GM12878 (cell line): ENCODE measurements around the gene RPP30. TPM values are rescaled to one million over a fixed set of nuclear protein-coding genes. Genes with fewer than 3 reads are reported as not detected.

Experiments
- ATAC-seq: fragments of 200-7000 bp; cut with Tn5 transposase; 3 replicates; pipeline ENCODE4 v1.9.1; 2020; ENCODE audit warnings: mild to moderate bottlenecking, moderate library complexity
- BruUV-seq: library from RNA; stranded (reverse); fragments of 400-500 nt; replicated peaks from 2 replicates; lab custom pipeline; 2021; lab: Mats Ljungman, UMichigan
- CTCF ChIA-PET: fragments of 300-600 bp; sonication (Branson Sonifier 250); formaldehyde crosslinking; extraction: SDS; loops from one replicate; lab custom pipeline; 2021; ENCODE audit warnings: inconsistent platforms; lab: Yijun Ruan, JAX
- POLR2A ChIA-PET: fragments of 350-600 bp; formaldehyde crosslinking; extraction: SDS; loops from one replicate; lab custom pipeline; 2021; ENCODE audit warnings: inconsistent platforms; lab: Charles Lee
- RAD21 ChIA-PET: fragments of 300-600 bp; sonication (Branson Sonifier 250); formaldehyde crosslinking; loops from one replicate; lab custom pipeline; 2023; ENCODE audit warnings: antibody characterized with exemption; ENCODE audit not compliant: unreplicated experiment; lab: Charles Lee
- SMC1A ChIA-PET: fragments of 300-600 bp; sonication (Branson Sonifier 250); formaldehyde crosslinking; loops from one replicate; lab custom pipeline; 2023; ENCODE audit not compliant: unreplicated experiment, uncharacterized antibody; lab: Charles Lee
- DNase-seq: peaks from one replicate; pipeline ENCODE4 v3.0.0-alpha.2; 2011; ENCODE audit warnings: low read depth, low spot score
- FAIRE-seq: peaks from 3 replicates; lab custom pipeline; 2011; peaks lifted over from hg19 to GRCh38; lab: Jason Lieb, UNC
- H2AFZ ChIP-seq: 2 replicates; pipeline ENCODE4 v1.6.0; 2011; ENCODE audit warnings: low read depth, low read length, control low read depth; ENCODE audit not compliant: control insufficient read depth
- H3K27ac ChIP-seq: 2 replicates; pipeline ENCODE4 v1.5.1; 2011; ENCODE audit warnings: control low read depth; ENCODE audit not compliant: control insufficient read depth, insufficient read depth
- H3K27me3 ChIP-seq, 2 experiments: replicated peaks in 1 of 2; 2 replicates each; pipeline versions ENCODE4 v1.6.0 to v1.6.1; 2011; ENCODE audit warnings: low read length in 1 of 2; ENCODE audit not compliant: control insufficient read depth in 2 of 2, insufficient read depth in 2 of 2
- H3K36me3 ChIP-seq, 2 experiments: 2 replicates each; pipeline ENCODE4 v1.5.1; 2011; ENCODE audit warnings: low read length in 1 of 2; ENCODE audit not compliant: control insufficient read depth in 2 of 2, insufficient read depth in 2 of 2
- H3K4me1 ChIP-seq: 2 replicates; pipeline ENCODE4 v1.6.1; 2011; ENCODE audit warnings: mild to moderate bottlenecking, low read length, moderate library complexity, mixed read lengths; ENCODE audit not compliant: control insufficient read depth, insufficient read depth
- H3K4me2 ChIP-seq: 2 replicates; pipeline ENCODE4 v1.6.0; 2011; ENCODE audit warnings: control low read depth; ENCODE audit not compliant: control insufficient read depth, insufficient read depth
- H3K4me3 ChIP-seq: fragments of 200-600 bp; sonication (generic); 2 replicates; pipeline ENCODE4 v1.5.1; 2016
- H3K79me2 ChIP-seq: 2 replicates; pipeline ENCODE4 v1.6.0; 2011; ENCODE audit warnings: low read length; ENCODE audit not compliant: control insufficient read depth, insufficient read depth
- H3K9ac ChIP-seq: 2 replicates; pipeline ENCODE4 v1.8.0; 2011; ENCODE audit warnings: low read length, control low read depth, mixed read lengths; ENCODE audit not compliant: control insufficient read depth, insufficient read depth
- H3K9me3 ChIP-seq: replicated peaks from 3 replicates; pipeline ENCODE4 v1.5.1; 2011; ENCODE audit warnings: mild to moderate bottlenecking, low read length; ENCODE audit not compliant: control insufficient read depth, insufficient read depth
- H4K20me1 ChIP-seq: 2 replicates; pipeline ENCODE4 v1.6.0; 2011; ENCODE audit not compliant: control insufficient read depth, insufficient read depth
- ATF7 ChIP-seq: fragments of 450-650 bp; IDR thresholded peaks from 2 replicates; pipeline ENCODE4 v1.6.1; 2016; ENCODE audit warnings: low read depth, mild to moderate bottlenecking
- BCLAF1 ChIP-seq: fragments of 450-650 bp; IDR thresholded peaks from 2 replicates; pipeline ENCODE4 v1.6.1; 2017; ENCODE audit warnings: antibody characterized with exemption, mild to moderate bottlenecking, moderate library complexity
- BHLHE40 ChIP-seq, 2 experiments: fragments of 450-650 bp in 1 of 2; IDR thresholded peaks; 2 replicates each; pipeline ENCODE4 v1.6.1; 2011 to 2017; ENCODE audit warnings: low read depth in 2 of 2, borderline replicate concordance in 1 of 2, improper control_type of control experiment in 1 of 2, low read length in 1 of 2, mild to moderate bottlenecking in 1 of 2
- CBX3 ChIP-seq: fragments of 200-600 bp; sonication (generic); IDR thresholded peaks from 2 replicates; pipeline ENCODE4 v1.6.1; 2016; ENCODE audit warnings: low read depth, borderline replicate concordance
- CREB1 ChIP-seq: IDR thresholded peaks from 2 replicates; pipeline ENCODE4 v1.6.1; 2012; ENCODE audit warnings: low read depth, mild to moderate bottlenecking, inconsistent platforms
- FOXM1 ChIP-seq: IDR thresholded peaks from 2 replicates; pipeline ENCODE4 v1.6.1; 2012; ENCODE audit warnings: low read depth, mild to moderate bottlenecking, inconsistent platforms, low read length, moderate library complexity
- KAT2A ChIP-seq: conservative IDR thresholded peaks from 2 replicates; pipeline ENCODE4 v1.6.1; 2011; ENCODE audit warnings: low read depth, low read length; ENCODE audit not compliant: control insufficient read depth
- MEF2B ChIP-seq: fragments of 450-650 bp; IDR thresholded peaks from 2 replicates; pipeline ENCODE4 v1.6.1; 2018; ENCODE audit warnings: mild to moderate bottlenecking, moderate library complexity; ENCODE audit not compliant: partially characterized antibody, poor library complexity, severe bottlenecking
- MXI1 ChIP-seq: fragments of 150-350 bp; IDR thresholded peaks from 2 replicates; pipeline ENCODE4 v1.6.1; 2011; ENCODE audit warnings: low read depth, mild to moderate bottlenecking, inconsistent platforms, low read length, improper control_type of control experiment
- POLR2AphosphoS5 ChIP-seq: IDR thresholded peaks from 2 replicates; pipeline ENCODE4 v1.6.1; 2011; ENCODE audit warnings: mild to moderate bottlenecking, low read length, inconsistent platforms
- STAT3 ChIP-seq: IDR thresholded peaks from 2 replicates; pipeline ENCODE4 v1.6.1; 2011; ENCODE audit warnings: low read depth, low read length, improper control_type of control experiment
- WGBS: methylation state at CpG from one replicate; pipeline ENCODE4 v1.1.6; 2016; ENCODE audit warnings: low lambda C conversion rate; ENCODE audit not compliant: insufficient replicate concordance, insufficient coverage; ENCODE audit errors: missing lambda C conversion rate; 5-methylcytosine and 5-hydroxymethylcytosine counted together
- in situ Hi-C: fragments of 300-500 bp; cut with MboI; formaldehyde crosslinking; loops from 9 replicates; pipeline ENCODE4 v1.14.3; 2018; ENCODE audit warnings: mixed read lengths
- intact Hi-C: fragments of 100-400 bp; cut with micrococcal nuclease; formaldehyde crosslinking; loops from one replicate; pipeline ENCODE4 v1.14.2; 2022; ENCODE audit not compliant: unreplicated experiment
- polyA plus RNA-seq, 11 experiments: library from polyadenylated mRNA; depleted of rRNA in 4 of 11; unstranded in 6 of 11; stranded (reverse) in 5 of 11; fragments of >200 nt; fragmentation: Nextera tagmentation in 4 of 11; fragmentation: Illumina TruSeq in 1 of 11; extraction: Ambion mirVana in 4 of 11; extraction: Trizol in 1 of 11; gene quantifications; 1 replicate in 1 of 11; 2 replicates in 10 of 11; pipeline versions ENCODE4 v1.2.1 to v1.2.3, GENCODE V29; 2011 to 2016; ENCODE audit warnings: inconsistent platforms in 2 of 11, missing spikeins in 2 of 11, low read depth in 1 of 11
- total RNA-seq, 4 experiments: library from RNA; depleted of rRNA in 3 of 4; stranded (reverse); fragments of >200 nt in 3 of 4; fragmentation: Illumina TruSeq in 1 of 4; extraction: Trizol in 1 of 4; gene quantifications; 2 replicates each; pipeline versions ENCODE4 v1.2.1 to v1.2.3, GENCODE V29; 2013 to 2021
- TF ChIP-seq, protein P1 (sequence below): IDR thresholded peaks from 2 replicates; pipeline ENCODE4 v1.6.1; 2012; ENCODE audit warnings: mild to moderate bottlenecking, low read depth, low read length
- TF ChIP-seq, protein P2 (sequence below): fragments of 450-650 bp; IDR thresholded peaks from 2 replicates; pipeline ENCODE4 v1.6.1; 2017; ENCODE audit warnings: mild to moderate bottlenecking, moderate library complexity

The RPP30 gene
- total and polyA plus RNA-seq, 10 of the 15 experiments (the other 5 are each of a cell fraction or from before 2014, with no cell fraction given): 48.0 to 208 (median 72.6) TPM

DNA sequence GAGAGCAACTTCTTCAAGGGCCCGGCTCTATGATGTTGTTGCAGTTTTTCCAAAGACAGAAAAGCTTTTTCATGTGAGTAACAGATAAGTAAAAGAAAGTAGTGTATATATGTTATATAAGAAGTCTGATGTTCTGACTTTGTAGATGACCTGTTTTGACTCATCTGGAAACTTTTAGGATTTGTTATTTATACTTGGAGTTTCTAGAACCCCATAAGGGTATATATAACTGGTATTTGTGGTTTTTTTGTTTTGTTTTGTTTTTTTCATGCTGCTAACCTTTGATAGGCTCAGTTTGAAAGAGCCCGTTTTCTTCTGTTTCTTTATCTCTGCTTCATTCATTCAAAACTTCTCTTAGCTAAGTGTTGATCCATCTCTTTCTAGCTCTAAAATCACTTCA lies 7.3 kb downstream of the RPP30 start:
- H4K20me1 ChIP-seq: no peaks in the 10 kb centered on the region
- peaks cover 1 to 15% of the 10 kb centered on the region in 2 experiments for H3K36me3 ChIP-seq
- peaks cover under 1% of the 10 kb centered on the region; the same call in 1 of the 2 replicates for H3K79me2 ChIP-seq
- no TSS peak for BruUV-seq
- no peak overlapping the region for H3K9ac ChIP-seq
- ATAC-seq: no peak
- no peaks in the 10 kb centered on the region for H3K27me3 ChIP-seq
- no peak for FAIRE-seq
- RAD21 ChIA-PET: interaction anchor here (0.7 to 2.5 kb wide), 5 partner anchors 33 to 372 kb away, joined by 3 to 7 read pairs (median 4); no protein-coding TSS in a partner anchor
- H2AFZ ChIP-seq: no peak overlapping the region
- 0 out of 2 replicates have a peak, but pooled peaks cover 7% of the 10 kb centered on the region for H3K4me1 ChIP-seq
- no peak overlapping the region for H3K4me2 ChIP-seq
- SMC1A ChIA-PET: interaction anchor here (0.5 to 5.1 kb wide), 18 partner anchors 7 to 1400 kb away, joined by 3 to 30 read pairs (median 3); partner anchors contain the start of gene RPP30
- intact Hi-C loops: no loop called here
- no peaks in the 10 kb centered on the region for H3K9me3 ChIP-seq
- DNase-seq: no peak
- no peak overlapping the region for H3K27ac ChIP-seq
- no peak overlapping the region for H3K4me3 ChIP-seq
- CTCF ChIA-PET: interaction anchor here (0.6 to 2.2 kb wide), 30 partner anchors 8 to 1555 kb away, joined by 3 to 29 read pairs (median 4); partner anchors contain the start of gene RPP30
- in situ Hi-C loops: loop anchor here (25.0 kb wide), 1 partner anchor 1033 kb away; the partner anchor contains the start of genes BTAF1 and FGFBP3
- POLR2A ChIA-PET: no interaction called here
- WGBS: 52% methylated on average over 2 of the region's 2 CpGs
- TF ChIP-seq, protein P1, sequence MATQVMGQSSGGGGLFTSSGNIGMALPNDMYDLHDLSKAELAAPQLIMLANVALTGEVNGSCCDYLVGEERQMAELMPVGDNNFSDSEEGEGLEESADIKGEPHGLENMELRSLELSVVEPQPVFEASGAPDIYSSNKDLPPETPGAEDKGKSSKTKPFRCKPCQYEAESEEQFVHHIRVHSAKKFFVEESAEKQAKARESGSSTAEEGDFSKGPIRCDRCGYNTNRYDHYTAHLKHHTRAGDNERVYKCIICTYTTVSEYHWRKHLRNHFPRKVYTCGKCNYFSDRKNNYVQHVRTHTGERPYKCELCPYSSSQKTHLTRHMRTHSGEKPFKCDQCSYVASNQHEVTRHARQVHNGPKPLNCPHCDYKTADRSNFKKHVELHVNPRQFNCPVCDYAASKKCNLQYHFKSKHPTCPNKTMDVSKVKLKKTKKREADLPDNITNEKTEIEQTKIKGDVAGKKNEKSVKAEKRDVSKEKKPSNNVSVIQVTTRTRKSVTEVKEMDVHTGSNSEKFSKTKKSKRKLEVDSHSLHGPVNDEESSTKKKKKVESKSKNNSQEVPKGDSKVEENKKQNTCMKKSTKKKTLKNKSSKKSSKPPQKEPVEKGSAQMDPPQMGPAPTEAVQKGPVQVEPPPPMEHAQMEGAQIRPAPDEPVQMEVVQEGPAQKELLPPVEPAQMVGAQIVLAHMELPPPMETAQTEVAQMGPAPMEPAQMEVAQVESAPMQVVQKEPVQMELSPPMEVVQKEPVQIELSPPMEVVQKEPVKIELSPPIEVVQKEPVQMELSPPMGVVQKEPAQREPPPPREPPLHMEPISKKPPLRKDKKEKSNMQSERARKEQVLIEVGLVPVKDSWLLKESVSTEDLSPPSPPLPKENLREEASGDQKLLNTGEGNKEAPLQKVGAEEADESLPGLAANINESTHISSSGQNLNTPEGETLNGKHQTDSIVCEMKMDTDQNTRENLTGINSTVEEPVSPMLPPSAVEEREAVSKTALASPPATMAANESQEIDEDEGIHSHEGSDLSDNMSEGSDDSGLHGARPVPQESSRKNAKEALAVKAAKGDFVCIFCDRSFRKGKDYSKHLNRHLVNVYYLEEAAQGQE: no peak
- TF ChIP-seq BCLAF1: no peak
- TF ChIP-seq STAT3: no peak
- TF ChIP-seq KAT2A: no peak
- TF ChIP-seq CREB1: no peak
- no peak for TF ChIP-seq POLR2AphosphoS5
- no peak for TF ChIP-seq FOXM1
- TF ChIP-seq ATF7: no peak
- no peak for TF ChIP-seq CBX3
- TF ChIP-seq, protein P2, sequence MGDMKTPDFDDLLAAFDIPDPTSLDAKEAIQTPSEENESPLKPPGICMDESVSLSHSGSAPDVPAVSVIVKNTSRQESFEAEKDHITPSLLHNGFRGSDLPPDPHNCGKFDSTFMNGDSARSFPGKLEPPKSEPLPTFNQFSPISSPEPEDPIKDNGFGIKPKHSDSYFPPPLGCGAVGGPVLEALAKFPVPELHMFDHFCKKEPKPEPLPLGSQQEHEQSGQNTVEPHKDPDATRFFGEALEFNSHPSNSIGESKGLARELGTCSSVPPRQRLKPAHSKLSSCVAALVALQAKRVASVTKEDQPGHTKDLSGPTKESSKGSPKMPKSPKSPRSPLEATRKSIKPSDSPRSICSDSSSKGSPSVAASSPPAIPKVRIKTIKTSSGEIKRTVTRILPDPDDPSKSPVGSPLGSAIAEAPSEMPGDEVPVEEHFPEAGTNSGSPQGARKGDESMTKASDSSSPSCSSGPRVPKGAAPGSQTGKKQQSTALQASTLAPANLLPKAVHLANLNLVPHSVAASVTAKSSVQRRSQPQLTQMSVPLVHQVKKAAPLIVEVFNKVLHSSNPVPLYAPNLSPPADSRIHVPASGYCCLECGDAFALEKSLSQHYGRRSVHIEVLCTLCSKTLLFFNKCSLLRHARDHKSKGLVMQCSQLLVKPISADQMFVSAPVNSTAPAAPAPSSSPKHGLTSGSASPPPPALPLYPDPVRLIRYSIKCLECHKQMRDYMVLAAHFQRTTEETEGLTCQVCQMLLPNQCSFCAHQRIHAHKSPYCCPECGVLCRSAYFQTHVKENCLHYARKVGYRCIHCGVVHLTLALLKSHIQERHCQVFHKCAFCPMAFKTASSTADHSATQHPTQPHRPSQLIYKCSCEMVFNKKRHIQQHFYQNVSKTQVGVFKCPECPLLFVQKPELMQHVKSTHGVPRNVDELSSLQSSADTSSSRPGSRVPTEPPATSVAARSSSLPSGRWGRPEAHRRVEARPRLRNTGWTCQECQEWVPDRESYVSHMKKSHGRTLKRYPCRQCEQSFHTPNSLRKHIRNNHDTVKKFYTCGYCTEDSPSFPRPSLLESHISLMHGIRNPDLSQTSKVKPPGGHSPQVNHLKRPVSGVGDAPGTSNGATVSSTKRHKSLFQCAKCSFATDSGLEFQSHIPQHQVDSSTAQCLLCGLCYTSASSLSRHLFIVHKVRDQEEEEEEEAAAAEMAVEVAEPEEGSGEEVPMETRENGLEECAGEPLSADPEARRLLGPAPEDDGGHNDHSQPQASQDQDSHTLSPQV: no peak
- no peak for TF ChIP-seq BHLHE40 (IDR thresholded peaks at IDR 0.05; ENCODE audit: borderline replicate concordance in 1 of 2, low read depth in 2 of 2, low read length in 1 of 2)
- TF ChIP-seq MXI1: no peak
- no peak for TF ChIP-seq MEF2B
